SK-N-SH (cell line): Measurements from ENCODE around the gene PTPN14. TPM values are rescaled to one million over a fixed set of nuclear protein-coding genes. Genes with fewer than 3 reads are reported as not detected.

Experiments
- CHD2 ChIP-seq: fragments of 150-350 bp; IDR thresholded peaks from 2 replicates; pipeline ENCODE4 v1.6.1; 2018; ENCODE audit warnings: low read length; ENCODE audit not compliant: partially characterized antibody
- CTCF ChIP-seq: fragments of 200-600 bp; sonication (generic); IDR thresholded peaks from 2 replicates; pipeline ENCODE4 v1.6.1; 2017; ENCODE audit warnings: antibody characterized with exemption, mild to moderate bottlenecking, moderate library complexity
- FOSL2 ChIP-seq: IDR thresholded peaks from 2 replicates; pipeline ENCODE4 v1.4.0; 2012; ENCODE audit warnings: low read depth, mild to moderate bottlenecking, moderate library complexity, borderline replicate concordance
- FOXJ3 ChIP-seq: sonication (generic); formaldehyde crosslinking; IDR thresholded peaks from 2 replicates; pipeline ENCODE4 v1.5.1; 2020; ENCODE audit warnings: mild to moderate bottlenecking, missing genetic modification reagents
- IRF3 ChIP-seq: fragments of 150-350 bp; IDR thresholded peaks from 2 replicates; pipeline ENCODE4 v1.6.1; 2016; ENCODE audit warnings: mild to moderate bottlenecking, low read depth, low read length
- MEF2A ChIP-seq: IDR thresholded peaks from 2 replicates; pipeline ENCODE4 v1.4.0; 2012; ENCODE audit warnings: low read depth, borderline replicate concordance
- MXI1 ChIP-seq: IDR thresholded peaks from 2 replicates; pipeline ENCODE4 v1.6.1; 2012; ENCODE audit warnings: mild to moderate bottlenecking, low read depth, low read length, improper control_type of control experiment
- NFIC ChIP-seq: IDR thresholded peaks from 2 replicates; pipeline ENCODE4 v1.4.0; 2012; ENCODE audit warnings: borderline replicate concordance
- NRF1 ChIP-seq: IDR thresholded peaks from 2 replicates; pipeline ENCODE4 v1.6.1; 2012; ENCODE audit warnings: low read depth, mild to moderate bottlenecking, low read length
- RAD21 ChIP-seq: IDR thresholded peaks from 2 replicates; pipeline ENCODE4 v1.6.1; 2012; ENCODE audit warnings: mild to moderate bottlenecking, low read length
- REST ChIP-seq: IDR thresholded peaks from 2 replicates; pipeline ENCODE4 v1.6.1; 2012; ENCODE audit warnings: mild to moderate bottlenecking, low read depth, low read length, moderate library complexity
- SIN3A ChIP-seq: IDR thresholded peaks from 2 replicates; pipeline ENCODE4 v1.6.1; 2012; ENCODE audit warnings: low read depth, mild to moderate bottlenecking, low read length, moderate library complexity, borderline replicate concordance
- SMC3 ChIP-seq: IDR thresholded peaks from 2 replicates; pipeline ENCODE4 v1.6.1; 2012; ENCODE audit warnings: low read depth, low read length, improper control_type of control experiment
- TAF1 ChIP-seq: IDR thresholded peaks from 2 replicates; pipeline ENCODE4 v1.6.1; 2012; ENCODE audit warnings: low read depth, mild to moderate bottlenecking, low read length, moderate library complexity, borderline replicate concordance
- USF2 ChIP-seq: fragments of 150-350 bp; IDR thresholded peaks from 2 replicates; pipeline ENCODE4 v1.6.1; 2017; ENCODE audit warnings: antibody characterized with exemption, low read length, low read depth, borderline replicate concordance
- ZBTB33 ChIP-seq: IDR thresholded peaks from 2 replicates; pipeline ENCODE4 v1.4.0; 2012; ENCODE audit warnings: low read depth, borderline replicate concordance
- polyA plus RNA-seq, 3 experiments: library from polyadenylated mRNA; depleted of rRNA; stranded (reverse); fragments of >200 nt; gene quantifications; 2 replicates each; pipeline ENCODE4 v1.2.3, GENCODE V29; 2012

Gene PTPN14
- polyA plus RNA-seq, 1 of the 3 experiments (the other 2 are of a cell fraction) = 12.8 TPM

- TF ChIP-seq MXI1 (no peak), FOSL2 (peak; percentile 55), NRF1 (no peak), NFIC (no peak), CHD2 (no peak), IRF3 (no peak), RAD21 (peak; percentile 87), MEF2A (no peak), TAF1 (no peak), REST (no peak), USF2 (no peak), FOXJ3 (CRISPR knock-in tag) (no peak), SIN3A (no peak), SMC3 (peak; percentile 77), CTCF (peak; percentile 92), ZBTB33 (no peak)
Measured at GRCh38 chr1:214584805-214585766, 33.7 kb upstream of the PTPN14 start (continued).
